OCI-LY7 (cell line): ENCODE results near the gene SLC6A6.

Experiments
- CTCF ChIP-seq: fragments of 200-600 bp; sonication (generic); conservative IDR thresholded peaks from 2 replicates; pipeline ENCODE4 v1.5.1; 2014; ENCODE audit warnings: mild to moderate bottlenecking, antibody characterized with exemption, low read length, moderate library complexity, mixed read lengths
- EZH2phosphoT487 ChIP-seq: fragments of 200-600 bp; sonication (generic); IDR thresholded peaks from 2 replicates; pipeline ENCODE4 v1.6.1; 2018; ENCODE audit warnings: low read depth, borderline replicate concordance, mild to moderate bottlenecking, mixed run types, antibody characterized with exemption, low read length, moderate library complexity, mixed read lengths

GRCh38 chr3:14503033-14503705 is 100.8 kb downstream of the SLC6A6 start:
- TF ChIP-seq CTCF (no peak), EZH2phosphoT487 (no peak)
